HG02884 (cell line): ENCODE results near the gene DARS1.

Source experiments
- ATAC-seq: cut with Tn5 transposase; IDR thresholded peaks from one replicate; pipeline ENCODE4 v1.9.1; 2021; ENCODE audit warnings: mild to moderate bottlenecking, moderate library complexity; ENCODE audit not compliant: unreplicated experiment

DARS1 gene

DNA sequence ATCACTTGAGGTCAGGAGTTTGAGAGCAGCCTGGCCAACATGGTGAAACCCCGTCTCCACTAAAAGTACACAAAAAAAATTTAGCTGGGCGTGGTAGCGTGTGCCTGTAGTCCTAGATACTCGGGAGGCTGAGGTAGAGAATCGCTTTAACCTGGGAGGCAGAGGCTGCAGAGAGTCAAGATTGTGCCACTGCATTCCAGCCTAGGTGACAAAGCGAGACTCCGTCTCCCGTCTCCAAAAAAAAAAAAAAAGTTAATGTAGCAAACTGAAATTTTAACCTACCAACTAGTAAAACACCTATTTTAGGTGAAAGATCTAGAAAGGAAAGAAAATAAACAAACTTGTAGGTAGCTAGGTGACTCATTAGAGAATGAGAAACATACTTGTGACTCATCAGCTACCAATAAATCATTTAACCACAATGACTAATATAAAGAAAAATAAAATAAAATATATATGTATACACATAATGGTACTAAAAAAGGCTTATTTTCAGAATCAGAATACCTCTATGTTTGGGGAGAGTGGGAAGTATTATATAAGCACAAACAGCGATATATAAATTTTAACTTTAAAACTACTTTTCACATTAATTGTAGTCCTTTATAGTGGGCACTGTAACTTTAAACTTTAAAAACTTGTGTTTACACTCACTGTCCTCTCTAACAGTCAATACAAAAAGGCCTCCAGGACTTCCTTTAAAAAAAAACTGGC lies 36.6 kb downstream of the DARS1 start:
- peak; percentile 88 for ATAC-seq

DNA sequence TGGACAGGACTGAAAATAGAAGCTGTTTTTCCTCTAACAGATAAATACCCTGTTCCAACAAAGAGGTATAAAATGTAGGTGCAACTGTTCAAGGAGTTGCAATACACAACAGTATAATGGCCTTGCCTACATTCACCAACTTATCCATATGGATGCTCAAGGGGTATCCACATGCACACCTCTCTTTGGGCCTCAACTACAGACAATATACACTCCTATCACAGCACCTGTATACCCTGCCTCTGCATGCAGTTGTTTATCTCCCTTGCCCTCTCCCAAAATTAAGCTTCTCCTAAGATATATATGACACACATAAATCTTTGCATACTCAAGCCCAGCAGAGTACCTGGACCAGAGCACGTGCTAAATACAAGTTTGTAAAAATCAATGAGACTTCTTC lies 37.3 kb downstream of the DARS1 start:
- no peak for ATAC-seq

DNA sequence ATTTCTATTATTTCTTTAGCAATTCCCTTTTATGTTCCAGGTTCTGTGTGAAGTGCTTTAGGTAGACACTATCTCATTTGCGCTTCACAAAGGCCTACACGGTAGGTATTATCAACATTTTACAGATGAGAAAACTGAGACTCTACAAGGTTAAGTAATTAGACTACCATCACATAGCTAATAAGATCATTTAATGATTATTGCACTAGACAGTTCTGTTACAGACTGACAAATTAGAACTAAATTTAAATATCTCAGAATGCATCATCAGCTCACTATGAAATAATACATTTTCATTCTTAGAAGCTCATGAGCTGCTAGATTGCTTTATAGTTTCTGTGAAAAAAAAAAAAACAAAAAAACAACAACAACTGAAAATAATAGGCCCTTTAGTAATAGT lies 37.9 kb downstream of the DARS1 start:
- no peak for ATAC-seq

DNA sequence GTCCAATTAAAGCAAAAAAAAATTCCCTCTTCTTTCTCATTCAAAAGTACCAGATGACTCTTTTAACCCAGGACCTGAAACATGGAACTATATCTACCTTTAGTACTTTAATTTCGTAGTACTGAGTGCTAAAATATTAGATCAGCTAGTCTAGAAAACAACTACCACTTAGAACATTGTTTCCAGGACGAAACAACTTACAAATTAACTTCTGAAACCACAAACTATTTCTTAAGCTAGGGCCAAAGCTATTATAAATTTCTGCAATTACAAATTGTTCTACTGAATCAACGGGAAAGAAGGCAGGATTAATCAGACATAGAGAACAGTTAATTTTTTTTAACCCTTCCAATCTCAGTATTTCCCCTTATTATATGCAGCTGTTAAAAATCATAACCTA lies 39.9 kb downstream of the DARS1 start:
- no peak for ATAC-seq

DNA sequence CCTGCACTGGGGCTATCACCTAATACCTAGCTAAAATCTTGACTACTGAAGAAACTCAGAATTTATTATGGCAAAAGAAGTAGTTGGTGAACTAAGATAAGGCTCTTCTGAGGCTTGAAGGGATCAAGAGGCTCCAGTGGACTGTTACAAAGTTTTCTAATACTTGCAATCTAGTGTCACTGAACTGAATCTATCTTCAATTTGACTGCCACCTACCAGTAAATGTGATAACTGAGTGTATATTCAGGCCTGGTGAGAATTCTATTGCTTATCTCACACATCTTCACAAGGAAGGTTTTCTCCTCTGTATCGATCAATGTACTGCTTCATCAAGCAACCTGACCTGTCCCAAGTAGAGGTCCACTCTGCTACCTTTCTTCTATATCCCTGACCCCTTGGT lies 40.8 kb downstream of the DARS1 start:
- ATAC-seq, result no peak

DNA sequence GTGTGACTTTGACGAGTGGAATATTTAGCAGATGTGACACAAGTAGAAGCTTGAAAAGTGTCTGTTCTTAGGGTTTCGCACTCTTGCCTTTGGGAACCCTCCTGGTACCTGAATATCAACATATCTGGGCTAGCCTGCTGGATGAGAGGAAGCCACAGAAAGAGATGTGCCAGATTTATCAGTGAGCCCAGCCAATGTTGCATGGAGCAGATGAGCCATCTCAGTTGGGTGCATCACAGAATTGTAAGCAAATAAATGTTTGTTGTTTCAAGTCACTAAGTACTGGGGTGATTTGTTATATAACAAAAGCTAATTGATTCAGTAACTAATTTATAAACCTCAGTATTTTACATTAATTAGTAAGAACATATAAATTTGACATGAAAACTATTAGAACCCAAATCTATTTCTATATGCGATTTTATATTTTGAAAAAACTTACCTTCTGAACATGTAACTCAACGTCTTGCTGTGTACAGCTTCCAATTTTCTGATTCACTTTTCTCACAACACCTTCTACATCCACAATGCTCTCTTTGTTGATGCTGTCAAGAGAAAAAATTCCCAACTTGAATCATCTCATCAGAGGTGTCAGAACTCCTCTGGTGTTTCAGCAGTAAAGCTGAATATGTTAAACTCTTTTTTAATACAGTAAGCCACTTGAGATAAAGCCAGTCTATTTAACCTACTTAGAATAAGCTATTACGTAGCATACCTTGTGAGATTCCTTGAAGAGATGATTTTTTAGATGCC lies 42.3 kb downstream of the DARS1 start:
- no peak for ATAC-seq

DNA sequence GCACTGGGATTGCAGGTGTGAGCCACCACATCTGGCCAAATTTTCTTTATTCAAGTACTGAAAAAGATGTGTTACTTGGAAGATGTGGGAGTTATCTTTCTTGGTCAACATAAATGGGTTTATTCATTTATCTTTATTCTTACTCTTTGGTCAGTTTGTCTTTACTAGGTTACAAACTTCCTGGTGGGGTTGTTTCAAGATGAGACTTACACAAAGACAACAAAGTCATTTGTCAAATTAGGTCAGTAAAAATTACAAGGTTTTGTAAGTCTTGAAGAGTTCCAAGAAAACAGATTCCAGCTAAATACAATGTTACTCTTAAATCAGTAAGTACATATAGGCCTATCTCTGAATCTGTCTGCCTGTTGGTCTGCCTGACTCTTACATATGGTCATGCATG lies 48.9 kb downstream of the DARS1 start:
- ATAC-seq, result no peak

DNA sequence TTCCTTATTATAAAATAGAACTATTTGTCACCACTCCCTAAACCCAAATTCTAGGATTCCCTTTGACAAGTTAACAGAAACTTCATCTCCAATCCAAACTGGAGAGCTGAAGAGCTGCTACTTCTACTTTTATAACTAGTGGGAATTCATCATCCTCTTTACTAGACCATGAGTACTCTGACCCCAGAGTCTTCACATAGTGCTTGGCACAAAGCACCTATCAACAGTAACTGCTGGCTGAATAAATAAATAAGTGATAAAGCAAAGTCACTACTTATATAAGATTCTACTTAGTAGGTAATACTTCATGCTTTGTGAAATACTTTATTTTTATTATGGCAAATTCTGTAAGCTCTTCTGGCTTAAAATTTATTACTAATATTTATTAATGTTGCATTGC lies 49.5 kb downstream of the DARS1 start:
- no peak for ATAC-seq

DNA sequence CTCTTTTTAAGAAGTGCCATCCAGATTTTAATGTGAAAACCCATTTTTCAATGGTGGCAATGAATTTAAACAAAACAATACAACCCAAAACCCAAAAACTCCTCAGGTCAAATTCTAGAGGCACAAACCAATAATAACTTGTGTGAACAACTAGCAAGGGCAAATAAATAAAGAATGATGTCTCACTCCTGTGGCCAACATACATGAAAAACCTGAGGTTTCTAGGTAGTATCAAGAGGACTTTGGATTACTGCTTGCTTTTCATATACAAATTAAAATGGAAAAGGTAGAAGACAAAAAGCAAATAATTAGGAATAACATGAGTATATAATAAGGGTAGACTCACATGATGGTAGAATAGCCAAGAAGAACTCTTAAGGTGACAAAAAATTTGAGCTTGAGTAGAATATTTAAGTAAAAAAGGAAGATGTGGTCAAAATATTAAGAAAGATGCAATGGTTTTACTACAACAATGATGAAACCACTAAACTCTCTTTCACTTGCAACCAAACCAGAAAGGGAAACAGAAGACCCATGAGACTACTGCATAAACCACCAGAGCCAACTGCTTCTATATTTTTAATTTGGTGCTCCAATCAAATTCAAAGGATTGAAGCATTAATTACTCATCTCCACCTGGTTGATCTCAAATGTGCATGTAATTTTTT lies 53.5 kb downstream of the DARS1 start:
- peak; percentile 91 for ATAC-seq

DNA sequence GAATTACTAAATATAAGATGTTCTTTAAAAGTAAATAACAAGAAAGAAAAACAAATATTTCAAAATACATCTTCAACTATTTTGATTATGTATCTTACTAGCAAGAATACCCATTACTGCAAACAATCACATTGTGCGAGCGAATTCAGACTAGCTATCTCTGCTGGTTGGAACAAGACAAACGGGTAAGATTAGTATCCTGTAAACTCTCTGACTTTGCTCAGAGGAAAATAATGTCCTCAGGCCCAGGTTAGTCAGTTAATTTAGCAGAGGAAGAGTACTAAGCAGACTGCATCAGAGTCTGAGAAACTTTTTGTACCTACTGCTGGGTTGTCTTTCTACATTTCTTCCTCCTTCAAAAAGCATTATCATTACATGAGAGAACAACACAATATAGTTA lies 58.8 kb downstream of the DARS1 start:
- no peak for ATAC-seq

DNA sequence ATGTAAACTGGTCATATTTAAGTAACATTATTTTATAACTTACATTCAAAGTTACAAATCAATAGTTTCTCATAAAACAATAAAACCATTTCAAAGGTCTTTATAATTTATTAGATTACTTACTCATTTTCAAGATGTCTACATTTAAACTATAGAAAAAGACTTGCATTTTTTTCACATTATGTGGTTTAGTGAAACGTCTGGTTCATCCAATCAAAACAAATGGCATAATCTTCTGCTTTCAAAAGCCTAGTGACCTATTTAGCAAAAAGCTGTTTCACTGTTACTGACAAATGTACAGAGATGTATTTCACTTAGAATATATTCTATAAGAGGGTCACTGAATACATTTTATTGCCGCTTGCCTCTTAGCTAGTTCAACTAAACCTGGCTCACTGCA lies 59.9 kb downstream of the DARS1 start:
- ATAC-seq, result no peak

DNA sequence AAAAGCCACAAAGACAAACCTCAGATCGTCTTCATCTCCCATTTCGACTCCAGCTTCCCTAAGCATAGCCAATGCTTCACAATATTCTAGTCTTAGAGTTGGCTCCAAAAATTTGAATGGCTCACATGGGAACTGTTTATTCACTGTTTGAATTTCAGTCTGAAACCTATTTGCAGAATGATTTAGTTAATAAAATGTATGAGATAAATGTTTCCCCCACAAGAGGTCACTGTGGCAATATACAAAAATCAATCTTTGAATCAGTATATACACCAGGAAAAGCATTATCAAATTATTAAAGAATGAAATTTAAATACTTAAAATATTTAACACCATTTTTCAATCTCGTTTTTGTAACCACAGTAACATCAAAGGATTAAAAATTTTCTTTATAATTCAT lies 69.2 kb downstream of the DARS1 start:
- ATAC-seq, result no peak

DNA sequence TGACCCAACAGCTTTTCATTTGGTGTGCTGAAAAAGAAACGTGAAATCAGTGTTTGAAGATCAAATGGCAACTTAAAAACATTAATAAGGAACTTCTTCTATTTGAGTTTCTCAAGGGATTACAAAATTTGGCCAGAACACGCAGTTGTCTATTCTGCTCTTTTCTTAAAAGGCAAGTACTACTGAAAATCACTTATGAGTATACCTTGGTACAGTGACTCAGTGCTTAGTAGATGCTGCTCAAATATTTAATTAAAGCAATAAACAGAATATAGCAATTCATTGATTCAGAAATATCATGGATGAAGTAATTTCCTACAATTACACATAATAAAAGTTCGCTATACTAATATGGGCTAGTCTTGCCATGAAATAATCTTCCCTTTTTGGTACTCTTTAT lies 70.9 kb downstream of the DARS1 start:
- no peak for ATAC-seq

DNA sequence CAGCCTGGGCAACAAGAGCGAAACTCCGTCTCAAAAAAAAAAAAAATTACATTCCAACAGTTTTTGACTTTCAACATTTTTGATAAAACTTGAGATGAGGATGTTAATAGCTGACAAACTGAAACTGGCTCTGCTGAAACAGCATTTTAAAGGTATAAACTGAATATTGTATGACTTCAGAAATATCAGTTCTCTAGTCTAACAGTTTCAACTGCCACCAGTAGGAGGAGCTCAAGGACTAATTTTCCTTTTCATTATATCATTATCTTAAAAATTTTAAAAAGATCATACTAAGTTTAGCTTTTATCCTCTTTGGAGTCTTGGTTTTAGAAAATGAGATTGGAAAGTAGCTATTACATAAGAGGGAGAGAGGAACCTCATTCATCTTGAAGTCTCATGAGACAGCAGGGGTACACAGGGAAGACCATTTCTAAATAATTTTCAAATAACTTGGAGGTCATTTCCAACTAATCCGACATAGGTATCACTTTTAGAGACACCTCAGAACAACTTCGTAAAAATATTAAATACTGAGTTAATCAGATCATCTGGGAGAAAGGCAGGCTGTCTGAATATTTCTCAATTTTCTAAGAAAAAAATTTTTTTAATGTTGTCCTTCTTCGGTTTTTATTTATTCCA lies 71.6 kb downstream of the DARS1 start:
- no peak for ATAC-seq

DNA sequence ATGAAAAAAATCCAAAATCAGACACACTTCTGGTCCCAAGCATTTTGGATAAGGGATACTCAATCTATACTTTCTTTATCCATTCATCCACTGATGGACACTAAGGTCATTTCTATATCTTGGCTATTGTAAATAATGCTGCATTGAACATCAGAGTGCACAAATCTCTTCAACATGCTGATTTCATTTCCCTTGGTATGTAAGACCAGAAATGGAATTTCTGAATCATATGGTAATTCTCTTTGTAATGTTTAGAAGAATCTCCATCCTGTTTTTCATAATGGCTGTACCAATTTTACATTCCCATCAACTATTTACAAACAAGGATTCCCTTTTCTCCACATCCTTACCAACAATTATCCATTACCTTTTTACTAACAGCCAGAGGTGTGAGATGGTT lies 75.5 kb downstream of the DARS1 start:
- no peak for ATAC-seq

DNA sequence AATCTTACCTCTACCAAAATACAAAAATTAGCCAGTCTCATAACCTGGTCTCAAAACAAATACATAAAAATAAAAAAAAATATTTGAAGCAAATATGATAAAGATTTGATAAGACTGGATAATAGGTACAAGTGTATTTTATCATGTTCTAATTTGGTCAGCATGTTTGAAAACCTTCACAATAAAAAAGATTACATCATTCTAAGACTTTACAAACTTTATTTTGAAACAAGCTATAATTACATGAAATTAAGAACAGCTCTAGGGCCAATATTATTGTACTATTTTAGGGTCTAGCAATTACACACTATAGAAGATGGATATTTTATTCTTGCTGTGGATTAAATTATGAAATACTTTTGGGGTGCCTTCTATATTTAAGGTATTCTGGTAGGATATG lies 79.7 kb downstream of the DARS1 start:
- no peak for ATAC-seq

DNA sequence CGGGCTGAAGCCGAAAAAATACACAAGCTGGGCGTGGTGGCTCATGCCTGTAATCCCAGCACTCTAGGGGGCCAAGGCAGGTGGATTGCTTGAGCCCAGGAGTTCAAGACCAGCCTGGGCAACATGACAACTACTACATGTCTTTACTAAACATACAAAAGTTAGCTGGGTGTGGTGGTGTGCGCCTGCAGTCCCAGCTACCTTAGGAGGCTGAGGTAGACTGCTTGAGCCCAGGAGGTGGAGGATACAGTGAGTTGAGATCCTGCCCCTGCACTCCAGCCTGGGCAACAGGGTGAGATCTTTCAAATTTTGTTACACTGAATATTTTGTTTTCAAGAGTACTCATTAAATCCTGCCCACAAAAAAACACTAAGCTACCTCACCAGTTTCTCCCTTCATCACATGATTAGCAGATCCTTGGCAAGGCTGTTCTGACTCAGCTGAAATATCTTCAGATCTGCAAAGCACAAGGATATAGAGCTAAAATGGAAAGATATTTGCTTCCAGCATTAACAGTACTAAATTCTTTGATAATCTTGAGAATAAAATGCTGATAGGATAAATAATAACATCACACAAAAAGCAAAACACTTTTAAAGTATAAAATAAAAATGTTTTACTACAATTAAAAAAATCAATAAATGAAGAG lies 81.0 kb downstream of the DARS1 start:
- no peak for ATAC-seq

DNA sequence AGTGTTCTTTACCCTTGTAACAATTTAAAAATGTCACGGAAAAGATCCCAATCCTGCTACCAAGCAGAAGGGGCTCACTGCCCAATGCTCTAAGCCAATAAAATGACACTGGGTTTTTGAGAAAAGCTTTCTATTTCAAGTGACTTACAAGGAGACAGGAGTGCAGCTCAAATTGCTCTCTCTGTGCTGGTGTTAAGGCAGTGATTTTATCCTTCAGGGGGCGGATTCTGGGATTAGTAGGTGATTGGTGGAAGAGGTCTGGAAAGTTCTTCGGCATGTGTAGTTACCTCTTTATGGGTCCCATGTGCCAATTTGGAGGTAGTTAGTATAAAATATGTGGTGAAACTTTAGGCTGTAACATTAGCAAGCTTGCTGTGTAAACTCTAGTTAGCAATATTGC lies 81.8 kb downstream of the DARS1 start:
- ATAC-seq, result no peak

DNA sequence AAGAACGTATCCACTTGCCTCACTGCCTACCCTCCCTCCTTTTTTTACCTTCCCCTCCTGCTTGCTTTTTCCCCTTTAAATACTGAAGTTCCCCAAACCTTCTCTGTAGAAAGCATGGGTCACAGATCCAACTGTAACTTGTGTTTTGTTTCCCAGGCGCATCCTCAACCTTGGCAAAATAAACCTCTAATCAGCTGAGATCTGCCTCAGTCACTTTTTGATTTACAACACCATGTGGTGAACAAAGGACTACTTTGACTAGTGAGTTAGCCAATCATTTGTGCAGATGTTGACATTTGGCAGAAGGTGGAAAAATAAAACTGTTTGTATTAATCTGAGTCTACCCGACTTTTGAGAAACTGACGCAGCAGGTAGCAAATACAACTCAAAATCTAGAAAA lies 85.9 kb downstream of the DARS1 start:
- ATAC-seq, result no peak

DNA sequence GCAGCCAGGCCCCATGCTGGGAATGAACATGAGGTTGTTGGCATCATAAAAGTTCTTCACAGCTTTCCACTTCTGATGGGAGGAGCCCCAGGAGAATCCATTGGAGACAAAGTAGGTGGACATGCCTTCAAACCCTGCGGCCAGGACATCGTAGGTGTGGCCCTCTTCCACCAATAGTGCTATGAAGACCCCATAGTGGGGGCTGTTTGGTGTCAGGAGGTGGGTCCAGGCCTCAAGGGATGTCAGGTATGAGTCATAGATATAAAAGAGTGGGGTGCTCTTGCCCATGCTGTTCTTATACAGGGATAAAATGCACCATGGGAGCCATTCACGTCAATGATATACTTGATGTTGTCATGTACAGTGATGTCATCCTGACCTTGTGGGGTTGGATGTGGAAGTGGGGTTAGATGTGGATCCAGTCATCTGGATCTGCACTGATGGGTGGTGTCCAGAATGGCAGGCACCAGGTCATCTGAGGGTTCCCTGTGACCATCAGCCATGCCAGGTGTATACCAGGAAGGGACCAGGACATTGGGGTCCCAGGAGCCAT lies 87.1 kb downstream of the DARS1 start:
- no peak for ATAC-seq

DNA sequence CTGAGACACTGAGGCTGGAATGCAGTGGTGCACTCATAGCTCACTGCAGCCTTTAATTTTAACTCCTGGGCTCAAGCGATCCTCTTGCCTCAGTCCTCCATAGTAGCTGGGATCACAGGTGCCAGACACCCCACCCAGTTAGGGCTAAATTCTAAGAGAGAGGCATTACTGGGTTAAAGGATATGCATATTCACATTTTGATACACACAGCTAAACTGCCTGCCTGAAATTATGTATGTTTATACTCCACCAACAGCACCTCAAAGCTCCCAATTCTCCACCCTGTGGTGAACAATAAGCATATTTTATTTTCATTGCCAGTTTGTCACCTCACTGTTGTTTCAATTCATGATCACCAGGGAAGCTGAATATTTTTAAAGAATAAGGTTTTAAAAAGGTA lies 90.5 kb downstream of the DARS1 start:
- ATAC-seq, result no peak
